HL-60/S4 treated with phorbol 12-myristate 13-acetate at 8.2 ng/mL for 4 days and 3 days (cell line): ENCODE measurements around the gene CLMN.

ENCODE experiments used
- in situ Hi-C: fragments of 300-500 bp; cut with MboI; formaldehyde crosslinking; loops from 2 replicates; pipeline ENCODE4 v1.15.0; 2022; ENCODE audit warnings: low sequenced_read_pairs

CLMN gene

DNA sequence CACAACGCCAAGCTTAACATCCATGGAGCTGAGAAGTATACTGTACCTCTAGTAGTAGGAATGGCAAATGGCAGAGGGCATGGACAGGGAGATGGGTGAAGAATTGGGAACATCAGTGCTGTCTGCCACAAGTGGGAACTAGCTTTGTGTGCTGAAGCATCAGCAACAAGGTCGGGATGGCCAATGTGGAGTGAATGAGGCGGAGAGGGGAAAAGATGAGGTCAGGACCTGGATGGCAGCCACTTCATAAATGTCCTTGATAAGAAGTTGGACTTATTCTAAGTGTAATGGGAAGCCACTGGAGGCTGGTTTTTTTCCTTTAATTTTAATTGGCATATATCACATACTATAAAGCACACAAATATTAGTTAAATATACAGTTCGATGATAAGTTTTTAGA is 21.9 kb upstream of the CLMN start:
- in situ Hi-C loops = no loop called here

DNA sequence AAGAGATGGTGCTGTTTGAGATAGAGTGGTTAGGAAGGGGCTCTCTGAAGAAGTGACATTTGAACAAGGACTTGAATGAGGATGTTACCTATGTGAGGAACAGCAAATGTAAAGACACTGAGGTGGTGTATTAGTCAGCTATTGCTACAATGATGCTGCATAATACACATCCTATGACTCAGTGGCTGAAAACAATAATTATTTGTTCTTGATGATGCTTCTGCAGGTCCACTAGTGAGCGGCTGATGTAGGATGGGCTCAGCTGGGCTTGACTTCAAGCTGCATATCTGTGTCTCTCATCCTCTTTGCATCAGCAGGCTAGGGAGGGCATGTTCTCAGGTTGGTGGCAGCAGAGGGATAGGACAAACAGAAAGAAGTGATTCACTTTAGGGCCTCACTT is 21.4 kb upstream of the CLMN start:
- in situ Hi-C loops = no loop called here

- in situ Hi-C loops = no loop called here
These were observed 20.5 kb upstream of the CLMN start for GRCh38 chr14:95340201-95340697.

DNA sequence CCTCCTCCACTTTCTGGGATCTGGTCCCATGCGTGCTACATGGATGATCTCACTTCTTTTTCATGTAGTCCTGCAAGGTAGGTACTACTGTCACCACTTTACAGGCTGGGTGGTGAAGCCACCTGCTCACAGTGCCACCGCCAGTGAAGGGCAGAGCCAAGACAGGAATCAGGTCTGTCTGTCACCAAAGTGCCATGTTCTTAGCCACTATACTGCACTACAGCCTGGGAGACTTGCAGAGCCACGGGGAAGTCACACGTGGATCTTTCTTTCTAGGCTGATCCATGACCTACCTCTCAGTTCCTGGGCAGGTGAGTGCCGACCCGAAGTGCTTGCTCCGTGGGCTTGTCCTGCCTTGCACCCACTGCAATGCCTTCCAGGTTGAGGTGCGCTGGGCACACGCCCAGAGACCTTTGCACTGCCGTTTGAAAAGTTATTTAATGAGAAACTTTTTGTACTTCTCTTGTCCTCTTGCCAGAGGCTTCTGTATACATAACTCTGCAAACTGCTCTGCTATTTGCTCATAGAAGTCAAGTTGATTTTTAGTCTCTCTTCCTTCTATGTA is 19.7 kb upstream of the CLMN start:
- in situ Hi-C loops = no loop called here

DNA sequence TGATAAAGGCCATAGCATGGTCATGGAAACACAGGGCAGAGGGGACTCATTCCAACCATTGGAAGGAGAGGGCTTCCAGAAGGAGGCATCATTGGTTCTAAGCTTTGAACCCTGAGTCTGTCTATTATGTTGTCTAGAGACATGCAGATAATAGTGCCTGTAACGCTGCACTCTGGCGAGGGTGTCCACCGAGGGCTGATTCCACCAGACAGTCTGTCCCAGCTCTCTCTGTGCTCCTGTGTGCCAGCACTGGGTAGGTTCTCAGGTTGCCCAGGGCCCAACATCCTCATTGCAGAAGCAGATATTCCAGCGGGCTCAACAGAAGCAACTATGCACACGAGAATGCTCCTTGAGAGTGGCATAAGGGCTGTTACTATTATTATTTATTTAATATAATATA is 18.7 kb upstream of the CLMN start:
- in situ Hi-C loops = no loop called here

GRCh38 chr14:95337041-95337595 is 17.4 kb upstream of the CLMN start:
- in situ Hi-C loops = no loop called here

DNA sequence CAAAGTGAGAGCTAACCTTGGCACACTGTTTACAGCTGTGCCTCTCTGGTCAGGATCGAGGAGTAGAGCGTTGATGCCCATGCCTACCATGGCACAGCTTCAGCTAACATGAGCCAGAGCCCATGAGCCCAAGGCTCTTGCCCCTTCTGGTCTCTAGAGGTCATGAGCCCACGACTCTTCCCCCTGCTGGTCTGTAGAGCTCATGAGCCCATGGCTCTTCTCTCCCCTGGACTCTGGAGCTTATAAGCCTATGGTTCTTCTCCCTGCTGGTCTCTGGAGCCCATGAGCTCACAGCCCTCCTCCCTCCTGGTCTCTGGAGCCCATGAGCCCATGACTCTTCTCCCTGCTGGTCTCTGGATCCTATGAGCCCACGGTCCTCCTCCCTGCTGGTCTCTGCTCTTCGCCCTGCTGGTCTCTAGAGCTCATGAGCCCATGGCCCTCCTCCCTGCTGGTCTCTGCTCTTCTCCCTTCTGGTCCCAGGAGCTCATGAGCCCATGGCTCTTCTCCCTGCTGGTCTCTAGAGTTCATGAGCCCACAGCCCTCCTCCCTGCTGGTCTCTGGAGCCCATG is 16.6 kb upstream of the CLMN start:
- in situ Hi-C loops = no loop called here

GRCh38 chr14:95335071-95335470 is 15.4 kb upstream of the CLMN start:
- in situ Hi-C loops = no loop called here

DNA sequence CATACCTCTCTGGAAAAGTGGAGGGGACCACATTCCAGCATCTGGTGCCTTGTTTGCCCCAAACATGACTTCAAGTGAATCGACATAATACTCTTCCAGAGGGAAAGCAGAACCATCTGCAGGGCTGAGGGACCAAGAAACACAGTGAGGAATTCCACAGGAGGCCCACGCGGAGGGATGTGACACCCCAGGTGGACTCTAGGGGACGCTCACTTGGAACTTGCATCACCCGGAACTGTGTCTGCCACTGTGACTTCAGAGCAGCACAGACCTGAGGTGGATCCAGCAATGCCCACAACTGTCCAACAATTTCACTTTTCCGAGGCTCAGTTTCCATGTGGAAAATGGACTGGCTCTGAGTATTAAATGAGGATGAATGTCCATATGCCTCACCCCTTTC is 14.3 kb upstream of the CLMN start:
- in situ Hi-C loops = no loop called here

DNA sequence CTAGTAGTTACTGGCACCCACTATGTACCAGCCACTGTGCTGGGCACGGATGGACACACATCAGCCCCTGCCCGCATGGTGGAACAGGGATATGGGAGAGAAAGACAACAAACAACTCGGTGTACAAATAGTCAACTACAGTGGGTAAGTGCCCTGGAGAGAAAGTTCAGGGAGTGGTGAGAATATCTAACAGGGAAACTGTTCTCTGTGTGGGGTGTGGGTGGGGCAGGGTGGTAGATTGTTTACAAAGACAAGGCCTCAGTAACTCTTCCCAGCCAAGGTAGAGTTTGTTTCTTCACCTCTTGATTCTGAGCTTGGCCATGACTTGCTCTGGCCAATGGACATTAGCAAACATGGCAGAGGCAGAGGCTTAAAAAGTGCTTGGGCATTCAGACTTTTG is 12.9 kb upstream of the CLMN start:
- in situ Hi-C loops = no loop called here

DNA sequence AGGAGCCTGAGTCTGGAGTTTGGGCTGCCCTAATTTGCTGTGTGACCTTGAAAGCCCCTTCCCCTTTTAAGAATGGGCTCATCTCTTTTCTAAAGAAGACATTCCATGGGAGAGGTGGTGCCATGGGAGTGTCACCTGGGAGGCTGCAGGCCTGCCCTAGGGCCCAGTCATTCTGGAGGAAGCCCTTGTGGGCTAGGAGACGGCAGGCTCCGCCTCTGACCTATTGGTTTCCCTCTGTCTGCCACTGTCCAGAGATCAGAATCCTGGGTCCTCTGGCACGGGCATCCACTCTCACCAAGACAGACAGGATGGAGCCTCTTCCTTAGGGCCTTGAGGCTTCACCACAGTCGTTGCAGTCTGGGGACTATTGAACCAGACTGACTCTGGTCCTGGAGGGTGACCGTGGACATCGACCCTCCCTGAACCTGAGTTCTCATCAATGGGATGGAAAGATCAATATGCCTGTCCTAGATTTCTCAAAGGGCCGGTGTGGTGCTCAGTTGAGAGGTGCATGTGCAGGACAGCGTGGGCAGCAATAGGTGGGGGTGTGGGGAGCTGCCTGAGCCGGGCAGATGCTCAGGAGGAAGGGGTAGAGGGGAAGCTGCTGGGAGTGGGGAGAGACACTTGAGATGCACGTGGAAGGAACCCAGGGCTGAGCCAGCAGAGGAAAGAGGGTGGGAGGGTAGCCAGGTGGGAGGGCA is 12.2 kb upstream of the CLMN start:
- in situ Hi-C loops = no loop called here

DNA sequence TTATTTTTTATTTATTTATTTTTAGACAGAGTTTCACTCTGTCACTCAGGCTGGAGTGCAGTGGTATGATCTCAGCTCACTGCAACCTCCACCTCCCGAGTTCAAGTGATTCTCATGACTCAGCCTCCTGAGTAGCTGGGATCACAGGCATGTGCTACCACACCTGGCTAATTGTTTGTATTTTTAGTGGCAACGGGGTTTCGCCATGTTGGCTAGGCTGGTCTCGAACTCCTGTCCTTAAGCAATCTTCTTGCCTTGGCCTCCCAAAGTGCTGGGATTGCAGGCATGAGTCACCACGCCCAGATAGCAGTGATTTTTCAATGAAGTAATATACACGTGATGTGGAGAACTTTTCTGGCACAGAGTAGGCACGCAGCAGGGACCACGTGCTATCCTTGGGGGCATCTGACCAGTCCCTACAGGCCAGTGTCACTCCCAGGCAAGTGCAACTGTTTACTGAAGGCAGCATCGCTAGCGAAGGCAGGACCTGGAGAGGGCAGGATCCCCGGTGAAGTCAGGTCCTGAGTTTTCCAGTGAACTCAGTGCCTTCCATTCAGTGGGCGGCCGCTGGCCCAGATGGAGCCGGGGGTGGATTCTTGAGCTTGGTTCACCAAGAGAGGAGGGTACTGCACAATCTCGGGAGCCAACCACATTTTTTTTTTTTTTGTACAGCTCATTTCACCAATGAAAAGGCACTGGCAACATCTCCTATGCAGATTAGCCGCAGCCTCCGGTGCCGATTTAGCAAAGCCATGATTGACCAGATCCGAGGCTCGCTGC is 11.1 kb upstream of the CLMN start:
- in situ Hi-C loops = no loop called here

DNA sequence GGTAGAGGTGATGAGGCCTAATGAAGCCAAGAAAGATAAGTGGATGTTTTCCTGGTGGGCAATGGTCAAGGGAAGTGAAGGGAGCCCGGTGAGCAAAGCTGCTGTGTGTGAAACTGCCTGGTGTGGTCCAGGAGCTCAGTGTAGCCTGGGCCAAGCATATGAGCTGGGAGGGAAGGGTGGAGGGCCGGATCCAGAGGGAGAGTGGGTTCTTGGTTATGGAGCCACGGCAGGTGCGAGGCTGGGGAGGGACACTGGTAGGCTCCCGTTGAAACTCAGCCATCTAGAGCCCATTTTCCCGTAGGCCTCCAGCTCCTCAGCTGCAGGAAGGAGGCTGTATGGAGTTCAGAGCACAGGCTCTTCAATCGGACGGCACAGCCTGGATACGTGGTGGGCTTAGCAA is 10.2 kb upstream of the CLMN start:
- in situ Hi-C loops = no loop called here

DNA sequence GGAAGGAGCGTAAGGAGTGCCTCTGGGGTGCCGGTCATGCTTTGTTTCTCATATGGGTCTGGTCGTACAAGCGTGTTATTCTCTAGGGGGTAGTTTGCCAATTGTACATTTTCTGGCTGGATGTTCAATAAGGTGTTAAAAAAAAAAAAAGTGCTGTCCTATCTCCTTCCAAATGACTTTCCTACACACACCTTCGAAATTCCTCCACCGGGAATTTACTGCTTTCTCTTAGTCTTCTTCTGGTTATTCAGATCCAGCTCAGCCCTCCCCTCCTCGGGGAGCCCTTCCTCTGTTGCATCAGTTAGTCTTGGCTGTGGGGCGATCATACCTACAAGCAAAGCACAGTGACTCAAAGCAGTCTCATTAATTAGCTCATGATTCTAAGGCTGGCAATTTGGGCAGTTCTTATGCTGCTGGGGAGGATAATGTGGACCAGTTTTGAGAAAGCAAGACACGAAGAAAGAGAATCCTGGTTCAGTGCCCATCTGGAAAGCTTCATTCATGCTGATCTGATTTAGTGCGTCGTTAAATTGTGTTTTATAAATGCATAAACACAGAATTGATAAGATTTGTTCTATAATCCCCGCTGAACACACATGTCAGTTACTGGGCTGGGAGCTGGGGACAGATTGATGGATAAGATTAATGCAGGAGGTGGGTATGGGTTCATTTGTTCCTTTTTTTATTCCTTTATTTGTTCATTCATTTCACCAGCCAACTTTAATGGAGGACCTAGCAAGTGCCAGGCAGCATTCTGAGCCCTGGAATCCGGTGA is 9.2 kb upstream of the CLMN start:
- in situ Hi-C loops = no loop called here

DNA sequence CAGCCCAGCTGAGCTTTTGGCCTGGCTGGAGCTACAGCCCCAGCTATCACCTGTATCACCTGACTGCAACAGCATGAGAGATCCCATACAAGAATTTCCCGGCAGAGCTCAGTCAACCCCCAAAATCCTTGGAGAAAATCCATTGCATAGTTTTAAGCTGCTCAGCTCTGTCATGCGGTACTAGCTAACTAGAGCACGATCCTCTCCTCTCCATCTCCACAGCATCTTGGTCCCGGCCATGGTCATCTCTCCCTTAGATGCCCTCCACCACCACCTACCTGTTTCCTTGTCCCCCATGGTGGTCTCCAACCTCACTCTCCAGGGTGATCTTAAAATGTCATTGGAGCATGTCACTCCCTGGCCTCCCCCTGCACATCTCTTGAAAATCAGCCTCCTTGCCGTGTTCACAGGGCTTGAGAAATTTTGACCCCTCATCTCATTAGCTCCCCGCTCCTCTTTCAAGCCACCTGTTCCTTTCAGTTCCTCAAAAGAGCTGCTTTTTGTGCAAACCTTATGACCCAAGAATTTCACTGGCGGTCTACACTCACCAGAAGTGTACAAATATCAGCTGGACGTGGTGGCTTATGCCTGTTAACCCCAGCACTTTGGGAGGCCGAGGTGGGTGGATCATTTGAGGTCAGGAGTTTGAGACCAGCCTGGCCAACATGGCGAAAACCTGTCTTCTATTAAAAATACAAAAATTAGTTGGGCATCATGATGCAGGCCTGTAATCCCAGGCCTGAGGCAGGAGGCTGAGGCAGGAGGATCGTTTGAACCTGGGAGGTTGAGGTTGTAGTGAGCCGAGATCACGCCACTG is 8.1 kb upstream of the CLMN start:
- in situ Hi-C loops = no loop called here

GRCh38 chr14:95326987-95327386 is 7.3 kb upstream of the CLMN start:
- in situ Hi-C loops = no loop called here

GRCh38 chr14:95323917-95324316 is 4.2 kb upstream of the CLMN start:
- in situ Hi-C loops = no loop called here

GRCh38 chr14:95323361-95323760 is 3.7 kb upstream of the CLMN start:
- in situ Hi-C loops = no loop called here

- in situ Hi-C loops = no loop called here
These were observed 2.9 kb upstream of the CLMN start for GRCh38 chr14:95322651-95323050.
